SU-DHL-6 (cell line): ENCODE measurements around the gene SEMA5A.

Source experiments
- EZH2phosphoT487 ChIP-seq: fragments of 200-600 bp; sonication (generic), shearing (Covaris generic); conservative IDR thresholded peaks from 2 replicates; pipeline ENCODE4 v1.6.1; 2018; ENCODE audit warnings: mild to moderate bottlenecking, antibody characterized with exemption, low read length, moderate library complexity, mixed read lengths
- TF ChIP-seq, protein P1 (sequence below): fragments of 200-600 bp; sonication (generic); IDR thresholded peaks from one replicate; pipeline ENCODE4 v1.5.1; 2017; ENCODE audit warnings: antibody characterized with exemption, mild to moderate bottlenecking, low read length, moderate library complexity; ENCODE audit not compliant: insufficient read depth, poor library complexity, severe bottlenecking

DNA sequence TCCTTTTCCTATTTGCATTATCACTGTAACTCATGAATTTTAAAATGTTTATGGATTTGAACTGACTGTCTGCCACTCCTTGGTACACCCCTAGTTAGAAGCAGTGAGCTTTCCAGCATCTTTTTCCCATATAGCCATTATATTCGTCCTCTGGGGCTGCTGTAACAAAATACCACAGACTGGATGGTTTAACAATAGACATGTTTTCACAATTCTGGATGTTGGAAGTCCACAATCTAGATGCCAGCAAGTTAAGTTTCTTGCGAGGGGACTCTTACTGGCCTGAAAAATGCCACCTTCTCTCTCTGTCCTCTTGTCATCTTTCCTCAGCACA is 530.0 kb downstream of the SEMA5A start:
- TF ChIP-seq, protein P1, sequence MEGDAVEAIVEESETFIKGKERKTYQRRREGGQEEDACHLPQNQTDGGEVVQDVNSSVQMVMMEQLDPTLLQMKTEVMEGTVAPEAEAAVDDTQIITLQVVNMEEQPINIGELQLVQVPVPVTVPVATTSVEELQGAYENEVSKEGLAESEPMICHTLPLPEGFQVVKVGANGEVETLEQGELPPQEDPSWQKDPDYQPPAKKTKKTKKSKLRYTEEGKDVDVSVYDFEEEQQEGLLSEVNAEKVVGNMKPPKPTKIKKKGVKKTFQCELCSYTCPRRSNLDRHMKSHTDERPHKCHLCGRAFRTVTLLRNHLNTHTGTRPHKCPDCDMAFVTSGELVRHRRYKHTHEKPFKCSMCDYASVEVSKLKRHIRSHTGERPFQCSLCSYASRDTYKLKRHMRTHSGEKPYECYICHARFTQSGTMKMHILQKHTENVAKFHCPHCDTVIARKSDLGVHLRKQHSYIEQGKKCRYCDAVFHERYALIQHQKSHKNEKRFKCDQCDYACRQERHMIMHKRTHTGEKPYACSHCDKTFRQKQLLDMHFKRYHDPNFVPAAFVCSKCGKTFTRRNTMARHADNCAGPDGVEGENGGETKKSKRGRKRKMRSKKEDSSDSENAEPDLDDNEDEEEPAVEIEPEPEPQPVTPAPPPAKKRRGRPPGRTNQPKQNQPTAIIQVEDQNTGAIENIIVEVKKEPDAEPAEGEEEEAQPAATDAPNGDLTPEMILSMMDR = no peak
- TF ChIP-seq EZH2phosphoT487 = no peak
